GM18505 (cell line): ENCODE results near the gene NADSYN1.

Source experiments
- ATAC-seq: cut with Tn5 transposase; IDR thresholded peaks from one replicate; pipeline ENCODE4 v1.9.1; 2021; ENCODE audit not compliant: unreplicated experiment
- POLR2A ChIP-seq: IDR thresholded peaks from 4 replicates; pipeline ENCODE4 v1.6.1; 2011; ENCODE audit warnings: borderline replicate concordance; ENCODE audit not compliant: insufficient read depth, insufficient read length; ENCODE audit errors: extremely low read depth

NADSYN1 gene

DNA sequence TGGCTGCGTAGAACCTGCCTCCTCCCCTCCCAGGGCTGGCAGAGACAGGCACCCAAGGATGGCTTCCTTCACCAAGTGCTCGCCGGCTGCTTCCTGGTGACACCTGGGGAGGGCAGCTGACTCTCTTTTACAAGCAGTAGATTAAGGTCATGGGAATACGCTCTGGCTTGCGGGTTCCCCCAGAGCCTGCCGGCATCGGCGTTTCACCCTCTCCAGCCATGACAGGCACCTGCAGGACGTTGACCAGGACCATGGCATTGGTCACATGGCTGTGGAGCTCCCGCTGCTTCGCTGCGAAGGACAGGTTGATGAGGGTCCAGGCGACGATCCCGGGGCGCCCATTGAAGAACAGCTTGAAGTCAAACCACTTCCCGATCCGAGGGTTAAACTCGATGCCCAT, 14.4 kb upstream of the NADSYN1 start:
- no peak for TF ChIP-seq POLR2A
- ATAC-seq, result no peak

DNA sequence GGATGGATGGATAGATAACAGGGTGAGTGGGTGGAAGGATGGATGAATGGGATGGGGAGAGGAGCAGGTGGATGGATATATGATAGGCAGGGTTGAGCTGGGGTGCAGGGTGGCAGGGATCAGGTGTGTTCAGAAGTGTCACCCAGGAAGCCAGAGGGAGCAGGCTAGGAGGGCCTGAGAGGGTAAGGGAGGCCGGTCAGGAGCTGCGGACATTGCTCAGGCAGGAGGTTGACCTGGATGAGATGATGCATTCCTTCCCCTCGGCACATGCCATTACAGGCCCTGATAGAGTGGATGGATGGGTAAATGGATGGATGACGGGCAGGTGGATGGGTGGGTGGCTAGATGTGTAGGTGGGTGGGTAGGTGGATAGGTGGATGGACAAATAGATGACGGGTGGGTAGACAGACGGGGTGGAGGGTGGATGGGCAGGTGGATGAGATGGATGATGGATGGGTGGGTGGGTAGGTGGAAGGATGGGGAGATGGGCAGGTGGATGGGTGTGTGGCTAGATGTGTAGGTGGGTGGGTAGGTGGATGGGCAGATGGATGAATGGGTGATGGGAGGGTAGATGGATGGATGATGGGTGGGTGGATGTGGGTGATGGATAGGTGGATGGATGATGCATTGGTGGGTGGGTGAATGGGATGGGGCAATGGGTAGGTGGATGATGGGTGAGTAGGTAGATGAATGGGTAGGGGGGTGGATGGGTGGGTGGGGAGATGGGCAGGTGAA, 12.8 kb upstream of the NADSYN1 start:
- no peak for ATAC-seq
- TF ChIP-seq POLR2A, result no peak

DNA sequence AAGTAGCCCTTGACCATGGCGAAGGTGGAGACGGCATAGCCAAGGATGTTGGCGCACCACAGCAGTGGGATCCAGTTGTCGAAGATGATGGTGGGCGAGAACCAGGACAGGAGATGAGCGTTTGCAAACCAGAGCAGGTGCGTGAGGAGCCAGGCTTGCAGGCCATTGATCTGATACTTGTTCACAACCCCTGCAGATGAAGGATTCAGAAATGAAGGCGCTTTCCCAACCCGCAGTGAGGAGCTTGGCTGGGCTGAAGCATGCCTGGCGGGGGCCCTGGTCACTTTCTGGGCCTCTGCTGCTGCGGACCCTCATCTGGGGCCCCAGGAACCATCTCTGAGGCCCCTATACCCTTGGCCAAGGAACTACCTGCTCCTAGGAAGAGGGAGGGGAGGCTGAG, 11.8 kb upstream of the NADSYN1 start:
- no peak for TF ChIP-seq POLR2A
- ATAC-seq, result no peak

DNA sequence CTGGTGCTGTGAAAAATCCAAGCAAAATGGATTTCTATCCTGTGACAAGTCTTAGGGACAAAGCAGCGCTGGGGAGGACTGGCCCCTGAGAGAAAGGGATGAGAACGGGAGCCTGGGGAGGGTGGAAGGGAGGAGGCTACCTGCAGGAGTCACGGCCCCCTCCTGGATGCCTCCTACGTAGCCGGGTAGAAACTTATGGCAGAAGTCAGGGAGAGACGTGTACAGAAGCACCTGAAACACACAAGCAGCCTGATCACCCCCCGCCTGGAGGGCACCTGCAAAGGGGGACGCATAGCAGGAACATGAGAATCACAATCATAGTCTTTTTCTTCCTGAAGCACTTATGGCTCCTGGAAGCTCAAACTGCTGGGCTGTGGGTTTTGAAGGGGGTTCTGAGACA, 10.9 kb upstream of the NADSYN1 start:
- ATAC-seq, result no peak
- TF ChIP-seq POLR2A, result no peak

DNA sequence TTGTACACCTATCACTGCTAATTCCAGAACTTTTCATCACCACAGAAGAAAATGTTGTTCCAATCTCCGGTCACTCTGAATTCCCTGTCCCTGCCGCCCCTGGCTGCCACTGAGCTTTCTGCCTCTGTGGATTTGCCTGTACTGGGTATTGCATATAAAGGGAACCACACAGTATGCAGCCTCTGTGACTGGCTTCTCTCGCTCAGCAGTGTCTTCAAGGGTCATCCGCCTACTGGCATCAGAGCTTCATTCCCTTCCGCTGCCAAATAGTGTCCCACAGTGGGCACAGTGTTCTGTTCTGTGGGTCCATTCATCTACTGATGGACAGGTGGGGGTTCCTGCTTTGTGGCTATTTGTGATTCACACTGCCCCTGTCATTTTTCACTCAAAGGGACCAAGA, 10.1 kb upstream of the NADSYN1 start:
- no peak for TF ChIP-seq POLR2A
- ATAC-seq, result no peak

DNA sequence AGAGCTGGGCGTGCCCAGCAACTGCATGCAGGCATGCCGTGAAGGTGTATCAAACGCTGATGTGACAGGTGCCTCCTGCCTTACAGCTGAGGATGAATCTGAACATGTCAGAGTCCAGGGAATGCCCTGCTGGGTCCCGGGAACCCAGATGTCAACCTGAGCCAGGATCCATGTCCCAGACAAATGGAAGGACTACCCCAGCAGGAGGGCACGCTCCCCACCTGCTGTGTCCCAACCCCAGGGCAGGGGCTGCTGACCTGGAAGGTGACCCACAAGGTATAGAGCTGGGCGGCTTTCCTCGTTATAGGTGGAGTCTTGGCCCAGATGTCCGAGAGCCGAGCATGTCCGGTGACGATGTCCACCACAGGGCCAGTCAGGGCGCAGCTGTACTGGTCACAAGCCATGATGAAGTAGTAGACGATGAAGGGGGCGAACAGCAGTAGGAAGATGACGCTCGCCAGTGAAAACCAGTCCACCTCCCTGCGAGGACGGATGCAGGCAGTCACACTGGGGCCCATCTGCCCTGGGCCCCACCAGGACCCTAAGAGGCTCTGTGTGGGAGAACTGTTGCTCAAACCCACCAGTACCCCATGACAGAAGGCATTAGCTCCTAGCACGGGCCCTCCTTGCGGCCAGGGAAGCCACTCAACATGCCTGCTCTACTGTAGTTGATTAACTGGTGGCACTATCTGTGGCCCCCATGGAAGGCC, 9.1 kb upstream of the NADSYN1 start:
- no peak for TF ChIP-seq POLR2A
- no peak for ATAC-seq

DNA sequence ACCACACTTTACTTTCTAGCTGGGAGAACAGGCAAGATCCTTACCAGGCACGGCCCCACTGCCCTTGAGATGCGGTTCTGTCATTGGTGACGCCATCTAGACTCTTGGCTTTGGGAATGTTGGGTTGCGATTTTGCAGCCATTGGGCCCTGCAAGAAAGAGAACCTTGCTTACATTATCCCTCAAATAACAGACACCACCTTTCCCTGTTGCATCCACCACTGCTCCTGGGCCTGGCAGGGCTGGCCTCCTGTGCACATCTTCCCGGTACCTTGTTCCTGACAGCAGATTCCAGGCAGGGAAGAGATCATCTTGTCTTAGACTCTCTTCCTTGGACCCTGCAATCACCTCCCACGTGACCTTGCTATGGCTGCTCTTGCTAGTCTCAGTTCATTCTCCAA, 8.2 kb upstream of the NADSYN1 start:
- no peak for ATAC-seq
- TF ChIP-seq POLR2A, result no peak

DNA sequence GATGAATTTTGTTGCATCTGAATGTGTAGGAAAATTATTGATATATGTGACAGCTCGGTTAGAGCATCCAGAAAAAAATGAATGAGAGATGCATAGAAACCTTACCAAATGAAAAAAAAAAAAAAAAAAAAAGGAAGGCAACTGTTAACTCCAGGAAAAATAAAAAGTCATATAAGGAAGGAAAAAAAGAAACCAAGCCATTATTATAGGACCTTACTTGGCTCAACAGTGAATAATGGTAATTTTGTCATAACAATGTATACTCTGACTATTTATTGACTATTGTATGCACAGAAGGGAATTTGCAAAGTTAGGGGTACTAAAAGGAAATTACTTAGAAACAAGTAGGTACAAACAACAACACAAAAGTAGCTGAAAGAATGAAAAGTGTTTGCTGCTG, 6.9 kb upstream of the NADSYN1 start:
- no peak for TF ChIP-seq POLR2A
- ATAC-seq, result no peak

DNA sequence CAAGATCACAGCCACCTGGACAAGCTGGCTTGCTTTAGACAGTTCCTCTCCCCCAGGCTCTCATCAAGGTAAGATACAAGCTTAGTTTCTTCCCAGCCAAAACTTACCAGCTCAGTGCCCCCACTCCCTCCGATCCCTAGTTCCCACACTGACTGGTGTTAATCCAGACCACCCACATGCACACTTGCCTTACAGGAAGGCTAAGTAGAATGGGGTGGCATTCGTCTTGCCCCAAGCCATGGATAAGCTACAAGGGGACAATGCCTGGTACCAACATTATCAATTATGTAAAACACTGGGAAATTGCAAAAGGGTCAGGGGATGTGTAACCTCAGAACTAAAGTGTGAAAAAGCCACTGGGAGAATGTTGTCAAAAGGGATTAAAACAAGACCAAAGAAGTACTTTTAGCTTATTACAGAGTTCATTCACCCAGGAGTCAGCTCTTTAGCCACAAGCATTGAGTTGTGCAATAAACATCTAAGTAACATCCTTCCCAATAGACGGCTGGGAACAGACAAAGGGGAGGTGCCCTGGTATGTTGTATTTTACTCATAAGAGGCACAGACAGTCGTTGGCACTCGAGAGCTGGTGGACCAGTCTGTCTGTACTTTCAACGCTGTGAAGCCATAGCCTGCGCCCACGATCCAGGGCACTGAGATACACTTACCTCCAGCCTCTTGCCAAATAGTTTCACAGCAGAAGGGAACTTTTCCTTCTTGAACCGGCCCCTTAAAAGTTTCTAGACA, 5.9 kb upstream of the NADSYN1 start:
- ATAC-seq, result no peak
- no peak for TF ChIP-seq POLR2A

DNA sequence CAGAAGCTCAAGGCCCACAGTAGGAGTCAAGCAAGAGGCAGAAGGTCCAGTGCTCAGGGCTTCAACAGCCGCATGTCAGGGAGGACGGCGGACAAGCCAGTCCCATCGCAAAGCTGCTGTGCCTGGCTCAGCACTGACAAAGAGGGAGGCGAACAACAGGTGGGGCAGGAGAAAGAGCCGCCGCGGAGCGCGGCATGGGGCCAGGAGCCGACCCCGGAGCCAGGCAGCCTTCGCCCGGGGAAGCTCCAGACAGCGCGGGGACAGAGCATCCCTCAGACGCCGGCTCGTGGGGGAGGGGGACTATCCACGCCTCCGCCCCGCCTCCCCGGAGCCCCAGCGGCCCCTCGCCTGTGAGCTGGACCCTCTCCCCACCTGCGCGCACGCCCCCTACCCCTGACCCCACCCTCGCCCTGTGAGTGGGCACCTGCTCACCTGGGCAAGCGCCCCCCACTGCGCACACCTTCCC, 5.2 kb upstream of the NADSYN1 start:
- TF ChIP-seq POLR2A, result no peak
- ATAC-seq, result peak; percentile 8

DNA sequence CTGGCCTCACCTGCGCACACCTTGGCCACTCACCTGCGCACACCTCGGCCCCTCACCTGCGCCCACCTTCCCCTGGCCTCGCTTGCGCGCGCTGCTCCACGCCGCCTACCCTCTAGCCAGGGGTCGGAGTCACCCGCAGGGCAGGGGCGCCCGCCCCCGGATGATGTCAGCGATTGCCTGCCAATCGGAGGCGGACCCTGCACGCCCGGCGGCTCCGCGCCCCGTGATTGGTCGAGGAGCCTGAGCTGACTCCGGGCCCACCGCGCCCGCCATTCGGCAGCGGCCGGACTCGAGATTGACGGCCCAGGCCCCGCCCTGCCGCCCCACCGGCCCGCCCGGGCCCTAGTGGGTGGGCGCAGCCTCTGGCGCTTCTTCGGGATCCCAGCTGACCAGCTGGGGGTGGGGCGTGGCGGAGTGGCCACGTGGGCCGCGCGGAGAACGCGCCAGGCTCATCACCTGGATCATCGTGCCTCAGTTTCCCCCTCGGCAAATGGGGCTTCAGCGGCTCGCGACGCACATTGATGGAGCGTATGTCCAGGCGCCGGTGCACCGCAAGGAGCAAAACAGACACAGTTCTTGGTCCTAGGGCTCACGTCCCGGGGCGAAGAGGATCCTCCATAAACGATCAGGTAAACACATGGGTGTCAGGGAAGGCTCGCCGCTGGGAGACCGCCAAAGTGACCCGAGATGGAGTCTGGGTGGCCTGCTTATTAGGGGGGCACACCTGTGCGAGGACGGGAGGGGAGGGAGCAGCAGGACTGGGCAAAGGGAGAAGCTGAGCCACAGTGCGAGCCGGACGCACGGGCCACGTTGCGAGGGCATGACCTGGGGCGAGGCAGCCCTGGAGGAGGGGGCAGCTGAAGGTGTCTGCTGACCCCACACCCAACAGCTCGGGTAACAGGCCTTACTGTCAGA, 4.5 kb upstream of the NADSYN1 start, which contains the start of gene DHCR7:
Gene DHCR7 (minus strand): TSS at position 137 of the 915 bp plus-strand sequence. CDS start 3,441 bp downstream, outside the sequence.
- ATAC-seq, result peak; percentile 72
- peak; percentile 79 for TF ChIP-seq POLR2A

DNA sequence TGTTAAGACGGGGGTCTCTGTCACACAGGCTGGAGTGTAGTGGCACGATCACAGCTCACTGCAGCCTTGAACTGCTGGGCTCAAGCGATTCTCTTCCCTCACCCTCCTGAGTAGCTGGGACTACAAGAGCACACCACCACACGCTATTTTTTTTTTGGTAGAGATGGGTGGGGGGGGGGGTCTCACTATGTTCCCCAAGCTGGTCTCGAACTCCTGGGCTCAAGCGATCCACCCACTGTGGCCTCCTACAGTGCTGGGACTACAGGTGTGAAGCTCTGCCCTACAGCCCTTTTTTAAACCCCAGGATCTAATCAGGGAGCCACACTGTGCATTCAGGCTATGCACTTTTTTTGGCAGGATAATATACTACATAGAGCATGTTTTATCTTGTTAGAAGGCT, 3.4 kb upstream of the NADSYN1 start:
- no peak for ATAC-seq
- TF ChIP-seq POLR2A, result no peak
